HEK293 (cell line): ENCODE results near the gene CC2D1B.

ENCODE experiments used
- MZF1 ChIP-seq: fragments of 450-650 bp; formaldehyde crosslinking; IDR thresholded peaks from 2 replicates; pipeline ENCODE4 v1.5.1; 2017; ENCODE audit warnings: missing biosample characterization, missing genetic modification characterization, borderline replicate concordance
- TCF7L2 ChIP-seq: IDR thresholded peaks from 2 replicates; pipeline ENCODE4 v1.6.1; 2011; ENCODE audit warnings: low read depth, mild to moderate bottlenecking, inconsistent platforms, low read length, moderate library complexity, borderline replicate concordance
- TRIM28 ChIP-seq: IDR thresholded peaks from 2 replicates; pipeline ENCODE4 v1.6.1; 2011; ENCODE audit warnings: low read length, control low read depth, borderline replicate concordance
- YY1 ChIP-seq: fragments of 450-650 bp; formaldehyde crosslinking; IDR thresholded peaks from 2 replicates; pipeline ENCODE4 v1.5.1; 2018; ENCODE audit warnings: missing biosample characterization, missing genetic modification characterization
- ZBTB7A ChIP-seq: fragments of 450-650 bp; formaldehyde crosslinking; IDR thresholded peaks from 2 replicates; pipeline ENCODE4 v1.5.1; 2016; ENCODE audit warnings: low read depth, missing biosample characterization, missing genetic modification characterization
- ZNF138 ChIP-seq: fragments of 450-650 bp; formaldehyde crosslinking; IDR thresholded peaks from 2 replicates; pipeline ENCODE4 v1.5.1; 2016; ENCODE audit warnings: missing biosample characterization, missing genetic modification characterization, borderline replicate concordance
- ZNF473 ChIP-seq: fragments of 450-650 bp; formaldehyde crosslinking; IDR thresholded peaks from 2 replicates; pipeline ENCODE4 v1.5.1; 2017; ENCODE audit warnings: missing biosample characterization, missing genetic modification characterization
- ZNF561 ChIP-seq: fragments of 450-650 bp; IDR thresholded peaks from 2 replicates; pipeline ENCODE4 v1.5.1; 2018; ENCODE audit warnings: missing biosample characterization, missing genetic modification characterization, borderline replicate concordance
- ZXDB ChIP-seq: fragments of 450-650 bp; formaldehyde crosslinking; IDR thresholded peaks from 2 replicates; pipeline ENCODE4 v1.5.1; 2016; ENCODE audit warnings: missing biosample characterization, missing genetic modification characterization
- TF ChIP-seq, protein P1 (sequence below): fragments of 450-650 bp; formaldehyde crosslinking; IDR thresholded peaks from 2 replicates; pipeline ENCODE4 v1.5.1; 2016; ENCODE audit warnings: missing biosample characterization, missing genetic modification characterization
- TF ChIP-seq, protein P2 (sequence below): fragments of 450-650 bp; formaldehyde crosslinking; IDR thresholded peaks from 2 replicates; pipeline ENCODE4 v1.5.1; 2016; ENCODE audit warnings: missing biosample characterization, missing genetic modification characterization
- TF ChIP-seq, protein P3 (sequence below): fragments of 450-650 bp; formaldehyde crosslinking; IDR thresholded peaks from 2 replicates; pipeline ENCODE4 v1.5.1; 2016; ENCODE audit warnings: missing biosample characterization, missing genetic modification characterization, low read depth

- TF ChIP-seq ZNF473 (tag by site-specific recombination), result no peak
- TF ChIP-seq, protein P1, sequence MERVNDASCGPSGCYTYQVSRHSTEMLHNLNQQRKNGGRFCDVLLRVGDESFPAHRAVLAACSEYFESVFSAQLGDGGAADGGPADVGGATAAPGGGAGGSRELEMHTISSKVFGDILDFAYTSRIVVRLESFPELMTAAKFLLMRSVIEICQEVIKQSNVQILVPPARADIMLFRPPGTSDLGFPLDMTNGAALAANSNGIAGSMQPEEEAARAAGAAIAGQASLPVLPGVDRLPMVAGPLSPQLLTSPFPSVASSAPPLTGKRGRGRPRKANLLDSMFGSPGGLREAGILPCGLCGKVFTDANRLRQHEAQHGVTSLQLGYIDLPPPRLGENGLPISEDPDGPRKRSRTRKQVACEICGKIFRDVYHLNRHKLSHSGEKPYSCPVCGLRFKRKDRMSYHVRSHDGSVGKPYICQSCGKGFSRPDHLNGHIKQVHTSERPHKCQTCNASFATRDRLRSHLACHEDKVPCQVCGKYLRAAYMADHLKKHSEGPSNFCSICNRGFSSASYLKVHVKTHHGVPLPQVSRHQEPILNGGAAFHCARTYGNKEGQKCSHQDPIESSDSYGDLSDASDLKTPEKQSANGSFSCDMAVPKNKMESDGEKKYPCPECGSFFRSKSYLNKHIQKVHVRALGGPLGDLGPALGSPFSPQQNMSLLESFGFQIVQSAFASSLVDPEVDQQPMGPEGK (tag by site-specific recombination), result no peak
- no peak for TF ChIP-seq ZBTB7A (tag by site-specific recombination)
- TF ChIP-seq, protein P2, sequence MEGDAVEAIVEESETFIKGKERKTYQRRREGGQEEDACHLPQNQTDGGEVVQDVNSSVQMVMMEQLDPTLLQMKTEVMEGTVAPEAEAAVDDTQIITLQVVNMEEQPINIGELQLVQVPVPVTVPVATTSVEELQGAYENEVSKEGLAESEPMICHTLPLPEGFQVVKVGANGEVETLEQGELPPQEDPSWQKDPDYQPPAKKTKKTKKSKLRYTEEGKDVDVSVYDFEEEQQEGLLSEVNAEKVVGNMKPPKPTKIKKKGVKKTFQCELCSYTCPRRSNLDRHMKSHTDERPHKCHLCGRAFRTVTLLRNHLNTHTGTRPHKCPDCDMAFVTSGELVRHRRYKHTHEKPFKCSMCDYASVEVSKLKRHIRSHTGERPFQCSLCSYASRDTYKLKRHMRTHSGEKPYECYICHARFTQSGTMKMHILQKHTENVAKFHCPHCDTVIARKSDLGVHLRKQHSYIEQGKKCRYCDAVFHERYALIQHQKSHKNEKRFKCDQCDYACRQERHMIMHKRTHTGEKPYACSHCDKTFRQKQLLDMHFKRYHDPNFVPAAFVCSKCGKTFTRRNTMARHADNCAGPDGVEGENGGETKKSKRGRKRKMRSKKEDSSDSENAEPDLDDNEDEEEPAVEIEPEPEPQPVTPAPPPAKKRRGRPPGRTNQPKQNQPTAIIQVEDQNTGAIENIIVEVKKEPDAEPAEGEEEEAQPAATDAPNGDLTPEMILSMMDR (tag by site-specific recombination), result no peak
- TF ChIP-seq TRIM28, result no peak
- TF ChIP-seq ZXDB, result no peak
- TF ChIP-seq ZNF561, result no peak
- TF ChIP-seq YY1, result no peak
- TF ChIP-seq ZNF138 (tag by site-specific recombination), result no peak
- no peak for TF ChIP-seq TCF7L2
- TF ChIP-seq, protein P3, sequence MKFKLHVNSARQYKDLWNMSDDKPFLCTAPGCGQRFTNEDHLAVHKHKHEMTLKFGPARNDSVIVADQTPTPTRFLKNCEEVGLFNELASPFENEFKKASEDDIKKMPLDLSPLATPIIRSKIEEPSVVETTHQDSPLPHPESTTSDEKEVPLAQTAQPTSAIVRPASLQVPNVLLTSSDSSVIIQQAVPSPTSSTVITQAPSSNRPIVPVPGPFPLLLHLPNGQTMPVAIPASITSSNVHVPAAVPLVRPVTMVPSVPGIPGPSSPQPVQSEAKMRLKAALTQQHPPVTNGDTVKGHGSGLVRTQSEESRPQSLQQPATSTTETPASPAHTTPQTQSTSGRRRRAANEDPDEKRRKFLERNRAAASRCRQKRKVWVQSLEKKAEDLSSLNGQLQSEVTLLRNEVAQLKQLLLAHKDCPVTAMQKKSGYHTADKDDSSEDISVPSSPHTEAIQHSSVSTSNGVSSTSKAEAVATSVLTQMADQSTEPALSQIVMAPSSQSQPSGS (tag by site-specific recombination), result no peak
- TF ChIP-seq MZF1 (tag by site-specific recombination), result no peak
Measured at GRCh38 chr1:52364235-52364839, 1.7 kb downstream of the CC2D1B start.
